CD4-positive, alpha-beta T cell treated with Interleukin-15 for 1 hour (primary cell): ENCODE measurements around the gene DAZAP1.

Source experiments
- DNase-seq: peaks from one replicate; pipeline ENCODE4 v3.0.0-alpha.2; 2020

DAZAP1 gene

DNA sequence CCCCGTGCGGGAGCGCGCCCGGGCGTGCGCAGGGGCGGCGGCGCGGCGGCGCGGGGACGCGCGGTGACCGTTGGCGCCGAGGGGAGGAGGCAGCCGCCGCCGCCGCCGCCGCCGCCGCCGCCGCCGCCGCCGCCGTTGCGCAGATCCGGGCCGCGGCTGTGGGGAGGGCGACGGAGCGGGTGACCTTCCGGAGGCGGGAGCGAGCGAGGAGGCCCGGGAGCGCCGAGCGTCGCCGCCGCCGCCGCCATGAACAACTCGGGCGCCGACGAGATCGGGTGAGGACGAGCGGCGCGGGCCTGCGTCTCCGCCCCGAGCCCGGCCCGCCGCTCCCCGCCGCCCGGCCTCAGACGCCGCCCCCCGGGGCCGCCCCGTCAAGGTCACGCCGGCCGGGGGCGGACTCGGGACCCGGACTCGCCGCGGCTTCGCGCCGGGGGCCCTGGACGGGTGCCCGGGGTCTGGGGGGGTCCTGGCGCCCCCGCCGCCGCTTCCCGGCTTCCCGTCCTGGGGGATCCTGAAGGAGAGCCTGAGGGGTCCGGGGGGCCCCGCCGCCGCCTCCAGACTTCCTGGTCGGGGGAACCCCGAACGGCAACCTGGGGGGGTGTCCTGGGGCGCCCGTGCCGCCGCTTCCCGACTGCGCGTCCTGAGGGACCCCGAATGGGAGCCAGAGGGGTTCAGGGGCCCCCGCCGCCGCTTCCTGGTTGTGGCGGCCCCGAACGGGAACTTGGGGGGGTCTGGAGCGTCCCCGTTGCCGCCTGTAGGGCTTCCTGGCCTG lies at the start of gene DAZAP1:
Gene DAZAP1 (plus strand): TSS at position 59 of the 772 bp plus-strand sequence. CDS start 188 bp downstream, at position 247.
- no peak for DNase-seq

DNA sequence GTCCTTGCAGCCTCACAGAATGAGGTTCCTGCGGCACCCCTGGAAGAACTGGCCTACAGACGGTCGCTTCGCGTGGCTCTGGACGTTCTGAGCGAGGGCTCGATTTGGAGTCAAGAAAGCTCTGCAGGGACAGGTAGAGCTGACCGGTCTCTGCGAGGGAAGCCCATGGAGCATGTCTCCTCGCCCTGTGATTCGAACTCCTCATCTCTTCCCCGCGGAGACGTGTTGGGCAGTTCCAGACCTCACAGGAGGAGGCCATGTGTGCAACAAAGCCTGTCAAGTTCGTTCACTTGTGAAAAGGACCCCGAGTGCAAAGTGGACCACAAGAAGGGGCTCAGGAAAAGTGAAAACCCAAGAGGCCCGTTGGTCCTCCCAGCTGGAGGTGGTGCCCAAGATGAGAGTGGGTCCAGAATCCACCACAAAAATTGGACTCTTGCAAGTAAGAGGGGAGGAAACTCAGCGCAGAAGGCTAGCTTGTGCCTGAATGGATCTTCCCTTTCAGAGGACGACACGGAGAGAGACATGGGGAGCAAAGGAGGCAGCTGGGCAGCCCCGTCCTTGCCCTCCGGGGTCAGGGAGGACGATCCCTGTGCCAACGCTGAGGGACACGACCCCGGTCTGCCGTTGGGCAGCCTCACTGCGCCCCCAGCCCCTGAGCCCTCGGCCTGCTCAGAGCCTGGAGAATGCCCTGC lies 47.1 kb upstream of the DAZAP1 start:
- no peak for DNase-seq

DNA sequence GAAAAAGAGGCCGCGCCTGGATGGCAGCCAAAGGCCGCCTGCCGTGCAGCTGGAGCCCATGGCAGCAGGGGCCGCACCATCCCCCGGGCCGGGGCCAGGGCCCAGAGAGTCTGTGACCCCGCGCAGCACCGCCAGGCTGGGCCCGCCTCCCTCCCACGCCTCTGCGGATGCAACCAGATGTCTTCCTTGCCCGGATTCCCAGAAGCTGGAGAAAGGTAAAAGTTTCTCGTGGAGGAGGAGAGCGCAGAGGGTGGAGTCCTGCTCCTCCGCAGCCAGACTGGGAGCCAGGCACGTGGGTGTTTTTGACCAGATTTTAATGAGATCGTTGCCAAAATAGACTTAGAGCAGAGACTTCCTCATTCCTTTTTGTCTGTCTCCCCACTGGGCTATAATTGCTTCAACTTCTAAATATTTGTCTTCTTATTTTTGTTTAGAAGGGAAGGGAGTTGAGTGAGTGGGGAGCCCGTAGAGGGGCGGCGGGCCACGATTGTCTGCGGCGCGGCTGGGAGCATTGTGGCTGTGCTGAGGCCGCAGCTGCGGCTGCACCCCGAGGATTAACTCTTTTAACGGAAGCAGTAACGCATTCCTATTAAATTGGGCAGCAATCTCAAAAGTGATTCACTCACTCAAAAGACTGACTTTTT lies 46.4 kb upstream of the DAZAP1 start:
- DNase-seq: no peak

DNA sequence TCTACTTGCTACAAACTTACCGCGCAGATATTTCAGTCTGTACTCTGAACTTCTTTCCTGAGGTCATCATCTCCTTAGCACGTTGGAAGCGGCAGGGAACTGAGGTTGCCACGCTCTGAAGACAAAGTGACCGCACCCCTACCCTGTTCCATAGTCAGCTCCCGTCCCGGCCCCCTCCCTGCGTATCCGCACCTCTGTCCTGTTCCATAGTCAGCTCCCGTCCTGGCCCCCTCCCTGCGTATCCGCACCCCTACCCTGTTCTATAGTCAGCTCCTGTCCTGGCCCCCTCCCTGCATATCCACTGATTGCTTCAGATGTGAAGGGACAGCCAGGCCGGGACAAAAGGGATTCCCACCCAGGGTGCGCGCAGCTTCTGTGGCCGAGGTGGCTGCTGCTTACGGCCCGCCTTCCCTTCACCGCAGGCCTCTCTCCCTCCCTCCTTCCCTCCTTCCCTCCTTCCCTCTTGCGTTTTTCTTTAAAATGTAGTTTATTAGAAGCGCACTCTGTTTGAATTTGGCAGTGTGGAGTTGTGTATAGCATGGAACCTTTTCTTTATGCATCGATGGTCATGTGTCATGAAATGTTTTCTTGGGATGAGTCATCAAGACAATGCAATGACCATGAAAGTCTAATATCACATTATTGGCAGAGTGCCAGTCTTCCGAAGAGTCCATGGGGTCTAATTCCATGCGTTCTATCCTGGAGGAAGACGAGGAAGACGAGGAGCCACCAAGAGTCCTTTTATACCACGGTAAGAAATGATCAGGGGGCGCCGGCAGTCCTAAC lies 45.6 kb upstream of the DAZAP1 start:
- DNase-seq: no peak

DNA sequence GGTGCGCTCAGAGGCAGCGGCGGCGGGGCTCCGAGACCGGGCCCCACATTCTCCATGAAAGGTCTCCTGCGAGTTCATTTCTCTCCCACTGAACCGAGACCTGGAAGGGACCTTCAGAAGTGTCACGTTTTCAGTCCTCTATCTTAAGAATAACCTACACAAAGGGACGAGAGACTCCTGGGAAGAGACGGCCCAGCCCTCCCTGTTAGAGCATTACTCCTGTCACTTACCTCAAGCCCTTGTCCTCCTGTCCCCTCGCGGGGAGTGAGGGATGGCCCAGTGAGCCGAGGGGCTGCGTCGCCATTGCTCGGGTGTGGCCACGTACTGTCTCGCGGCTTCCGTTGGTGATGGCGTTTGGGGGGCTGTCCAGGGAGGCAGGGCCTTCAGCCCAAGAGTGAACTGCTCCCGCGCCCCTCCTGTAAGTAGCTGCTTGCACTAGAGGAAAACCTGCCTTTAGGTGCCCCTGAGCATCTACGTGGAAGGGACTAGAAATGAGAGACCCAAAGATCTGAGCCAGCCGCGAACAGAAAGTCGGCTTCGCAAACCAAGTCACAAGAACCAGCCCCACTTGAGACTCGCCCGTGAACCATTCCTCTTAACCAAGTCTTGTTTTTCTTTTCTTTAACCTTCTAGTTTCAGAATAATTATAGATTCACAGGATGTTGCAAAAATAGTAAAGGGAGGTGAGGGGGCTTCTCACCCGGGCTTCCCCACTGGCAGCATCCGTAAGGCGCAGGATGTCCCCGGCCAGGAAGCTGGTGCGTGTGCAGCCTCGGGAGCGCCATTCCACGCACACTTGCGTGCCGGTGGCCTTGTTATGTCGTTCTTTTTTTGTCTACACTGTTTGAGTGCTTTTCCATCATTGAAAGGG lies 44.8 kb upstream of the DAZAP1 start:
- no peak for DNase-seq

DNA sequence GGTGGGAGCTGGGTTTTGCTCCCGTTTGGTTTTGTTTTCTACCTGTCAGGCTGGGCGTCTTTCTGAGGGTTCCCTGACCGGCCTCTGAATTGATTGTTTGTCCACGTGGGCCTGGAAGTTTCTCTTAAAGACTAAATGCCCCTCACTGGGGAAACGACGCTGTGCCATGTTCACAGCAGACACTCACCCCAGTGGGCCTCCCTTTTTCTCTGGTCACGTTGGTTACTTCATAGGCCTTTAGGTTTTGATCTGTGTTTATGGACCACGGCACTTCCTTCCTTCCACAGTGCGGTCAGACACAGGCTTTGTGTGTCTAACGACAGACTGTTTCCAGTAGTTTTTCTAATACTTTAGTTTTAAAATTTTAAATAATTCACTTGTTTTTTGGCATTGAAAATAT lies 43.8 kb upstream of the DAZAP1 start:
- peak; percentile 46 for DNase-seq

DNA sequence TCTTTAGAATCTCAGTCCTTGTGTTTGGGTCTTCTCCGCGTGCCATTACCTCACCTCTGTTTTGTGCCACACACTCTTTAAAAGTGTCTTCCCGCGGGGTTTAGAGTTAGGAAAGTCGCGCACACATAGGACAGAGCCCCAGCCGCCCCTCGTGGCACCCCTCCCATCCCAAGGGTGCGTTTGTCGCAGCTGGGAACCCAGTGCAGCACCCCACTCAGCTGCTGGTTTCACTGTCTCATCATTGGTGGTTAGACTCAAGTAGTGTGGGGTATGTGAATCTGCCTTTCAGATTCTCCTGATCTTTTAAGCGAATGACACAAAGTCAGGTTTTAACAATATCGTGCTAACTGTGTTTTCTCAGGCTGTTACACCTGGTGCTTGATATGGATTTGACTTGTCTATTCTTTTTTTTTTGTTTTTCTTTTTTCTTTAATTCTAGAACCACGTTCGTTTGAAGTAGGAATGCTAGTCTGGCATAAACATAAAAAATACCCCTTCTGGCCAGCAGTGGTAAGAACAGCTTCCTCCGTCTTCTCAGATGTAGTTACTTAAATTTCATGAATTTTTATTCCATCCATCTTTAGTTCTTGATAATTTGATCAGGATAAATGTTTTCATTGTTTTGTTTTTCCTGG lies 43.2 kb upstream of the DAZAP1 start:
- no peak for DNase-seq

DNA sequence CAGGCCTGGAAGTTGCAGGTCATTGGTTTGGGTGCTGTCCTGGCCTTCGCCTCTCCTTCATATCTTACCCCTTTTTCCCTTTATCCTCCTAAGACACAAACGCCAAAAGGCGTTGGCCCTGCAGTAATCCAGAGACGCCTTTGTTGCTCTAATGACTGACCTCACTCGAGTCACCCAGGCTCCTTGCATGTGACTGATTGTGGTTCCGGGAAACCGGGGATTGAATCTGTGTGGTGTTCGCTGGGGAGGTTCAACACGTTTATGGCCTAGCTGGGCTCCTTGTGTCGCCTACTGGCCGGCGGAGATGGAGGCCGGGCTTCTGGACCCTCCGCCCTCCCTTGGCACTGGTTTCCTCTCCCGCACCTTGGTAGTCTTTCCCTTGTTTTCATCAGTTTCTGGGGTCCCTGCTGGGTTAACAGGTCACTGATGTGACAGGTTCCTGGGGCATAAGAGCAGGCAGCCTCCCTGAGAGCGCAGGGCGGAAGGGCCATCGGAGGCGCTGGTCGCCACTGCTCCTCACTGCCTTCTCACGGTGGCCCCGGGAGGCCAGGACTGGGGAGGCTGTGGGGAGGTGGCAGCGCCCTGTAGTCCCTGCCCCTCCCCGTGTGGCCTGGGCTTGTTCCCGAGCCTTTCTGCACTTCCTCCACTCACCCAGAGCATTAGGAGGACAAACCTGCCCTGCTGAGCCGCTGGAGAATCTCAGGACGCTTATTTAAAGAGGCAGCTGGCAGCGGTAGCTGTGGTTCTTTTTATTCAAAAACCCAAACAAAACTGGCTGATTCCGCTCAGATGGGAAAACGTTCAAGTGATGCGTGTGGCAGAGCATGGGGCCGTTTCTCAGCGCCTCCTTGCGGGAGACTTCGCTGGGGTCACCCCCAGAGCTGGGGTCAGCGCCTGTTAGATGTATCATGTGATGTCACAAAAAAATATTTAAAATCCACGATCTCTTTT lies 41.8 kb upstream of the DAZAP1 start:
- DNase-seq: no peak

DNA sequence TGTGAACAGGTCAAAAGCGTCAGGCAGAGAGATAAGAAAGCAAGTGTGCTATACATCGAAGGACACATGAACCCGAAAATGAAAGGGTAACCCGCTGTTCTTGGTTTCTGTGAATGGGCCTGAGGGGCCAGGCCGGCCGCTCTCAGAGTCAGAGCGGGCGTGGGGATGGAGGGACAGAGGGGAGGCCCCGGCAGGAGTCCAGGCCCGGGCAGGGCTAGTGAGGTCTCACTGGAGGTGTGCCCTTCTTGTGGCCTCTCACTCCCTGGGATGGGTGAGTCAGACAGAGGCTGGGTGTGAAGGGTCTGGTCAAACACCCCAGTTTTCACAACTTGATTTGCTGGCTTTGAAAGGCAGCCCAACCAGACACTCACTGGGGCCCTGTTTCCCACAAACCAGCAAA lies 41.1 kb upstream of the DAZAP1 start:
- no peak for DNase-seq

DNA sequence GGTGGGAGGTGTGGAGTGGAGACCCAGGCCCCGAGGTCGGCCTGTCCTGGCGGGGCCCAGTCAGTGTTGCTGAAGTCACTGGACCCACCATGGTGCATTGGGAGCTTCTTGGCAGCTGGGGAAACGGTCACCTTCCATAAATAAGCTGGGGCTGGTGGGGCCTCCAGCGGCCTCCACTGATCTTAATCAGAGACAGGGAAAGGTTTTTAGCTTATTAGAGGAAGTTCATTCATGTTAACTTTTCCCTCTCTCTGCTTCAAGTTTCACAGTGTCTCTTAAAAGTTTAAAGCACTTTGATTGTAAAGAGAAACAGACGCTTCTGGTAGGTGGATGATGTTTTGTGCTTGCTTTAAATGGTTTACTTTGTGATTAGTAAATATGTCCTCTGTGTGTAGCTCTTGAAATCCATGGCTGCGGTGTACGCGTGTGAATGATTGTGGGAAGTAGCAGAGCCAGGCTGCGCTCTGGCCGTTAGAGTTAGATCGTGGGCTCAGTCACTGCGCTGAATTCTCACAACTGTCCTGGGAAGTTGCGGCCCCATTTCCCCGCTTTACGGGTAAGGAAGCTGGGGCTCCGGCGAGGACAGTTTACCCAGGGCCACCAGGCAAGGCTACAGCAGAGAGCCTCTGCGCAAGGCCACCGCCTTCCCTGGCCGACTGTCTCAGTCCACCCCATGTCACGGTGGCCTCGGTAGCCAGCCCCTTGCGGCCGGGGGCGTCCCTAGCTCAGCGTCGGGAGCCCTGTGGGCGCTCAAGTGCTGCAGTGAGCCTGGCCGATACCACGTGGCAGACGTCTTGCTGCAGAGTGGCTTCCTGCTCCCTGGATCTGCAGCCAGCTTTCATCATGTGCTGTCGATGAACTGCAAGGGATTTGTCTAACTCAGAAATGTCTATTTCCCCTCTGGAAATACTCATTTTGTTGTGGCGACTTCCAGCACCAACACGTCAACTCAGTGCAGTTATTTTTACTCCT lies 40.2 kb upstream of the DAZAP1 start:
- DNase-seq: no peak

DNA sequence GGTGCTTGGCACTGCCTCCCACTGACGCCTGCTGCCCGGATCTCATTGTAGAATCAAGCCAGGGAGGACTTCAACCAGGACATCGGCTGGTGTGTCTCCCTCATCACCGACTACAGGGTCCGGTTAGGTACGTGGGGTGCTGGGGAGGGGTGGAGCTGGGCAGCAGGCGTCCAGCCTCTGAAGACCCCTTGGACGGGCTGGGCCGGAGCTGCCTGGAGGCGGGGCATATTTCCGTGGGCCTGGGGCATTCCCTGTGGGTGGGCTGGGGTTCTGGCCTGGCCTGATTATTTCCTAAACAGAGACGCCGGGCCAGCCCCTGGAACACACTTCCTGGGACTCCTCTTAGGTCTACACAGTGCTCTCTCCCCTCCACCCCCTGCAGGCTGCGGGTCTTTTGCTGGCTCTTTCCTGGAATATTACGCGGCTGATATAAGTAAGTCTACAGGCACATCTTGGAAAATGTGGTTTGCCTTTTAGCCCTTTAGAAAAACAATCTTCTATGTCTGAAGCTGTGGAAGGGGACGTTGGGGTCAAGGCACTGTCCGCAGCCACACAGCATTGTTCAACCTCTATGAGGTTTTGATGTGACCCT lies 38.1 kb upstream of the DAZAP1 start:
- DNase-seq: no peak

DNA sequence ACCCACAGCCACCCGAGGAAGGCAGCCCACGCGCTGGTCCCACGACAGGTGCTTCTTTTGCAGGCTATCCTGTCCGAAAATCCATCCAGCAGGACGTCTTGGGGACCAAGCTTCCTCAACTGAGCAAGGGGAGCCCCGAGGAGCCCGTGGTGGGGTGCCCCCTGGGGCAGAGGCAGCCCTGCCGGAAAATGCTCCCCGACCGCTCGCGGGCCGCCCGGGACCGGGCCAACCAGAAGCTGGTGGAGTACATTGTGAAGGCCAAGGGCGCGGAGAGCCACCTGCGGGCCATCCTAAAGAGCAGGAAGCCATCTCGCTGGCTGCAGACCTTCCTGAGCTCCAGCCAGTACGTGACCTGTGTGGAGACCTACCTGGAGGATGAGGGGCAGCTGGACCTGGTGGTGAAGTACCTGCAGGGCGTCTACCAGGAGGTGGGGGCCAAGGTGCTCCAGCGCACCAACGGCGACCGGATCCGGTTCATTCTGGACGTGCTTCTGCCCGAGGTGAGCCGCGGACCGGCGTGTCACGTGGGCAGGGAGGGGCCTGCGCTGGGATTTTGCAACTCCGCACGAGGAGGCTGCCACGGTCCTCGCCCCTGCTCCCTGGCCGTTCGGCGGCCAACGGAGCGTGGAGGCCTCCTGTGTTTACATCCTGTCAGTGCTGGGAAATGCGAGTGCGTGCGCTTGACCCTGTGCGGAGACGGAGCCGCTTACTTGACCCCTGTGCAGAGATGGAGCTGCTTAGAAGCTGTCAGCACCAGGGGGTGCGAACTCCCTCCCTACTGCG lies 36.6 kb upstream of the DAZAP1 start:
- no peak for DNase-seq

DNA sequence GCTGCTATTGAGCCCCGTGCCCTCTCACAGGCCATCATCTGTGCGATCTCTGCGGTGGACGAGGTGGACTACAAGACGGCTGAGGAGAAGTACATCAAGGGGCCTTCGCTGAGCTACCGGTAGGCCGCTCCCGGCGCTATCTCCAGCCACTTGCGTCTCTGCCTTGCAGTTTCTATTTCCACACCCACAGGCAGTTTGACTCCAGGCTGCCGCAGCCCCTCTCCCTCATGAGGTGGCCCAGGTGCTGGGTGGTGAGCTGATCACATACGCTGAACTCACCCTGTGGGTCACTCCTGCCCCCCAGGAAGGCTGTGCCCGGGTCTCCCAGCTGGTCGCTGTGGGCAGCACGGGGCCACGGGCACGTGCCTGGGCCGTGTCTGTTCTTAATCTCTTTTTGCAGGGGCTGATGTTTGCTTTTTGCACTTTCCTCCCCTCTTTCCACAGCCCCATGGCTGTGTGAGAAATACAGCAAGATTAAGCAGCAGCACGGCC lies 34.3 kb upstream of the DAZAP1 start:
- no peak for DNase-seq

DNA sequence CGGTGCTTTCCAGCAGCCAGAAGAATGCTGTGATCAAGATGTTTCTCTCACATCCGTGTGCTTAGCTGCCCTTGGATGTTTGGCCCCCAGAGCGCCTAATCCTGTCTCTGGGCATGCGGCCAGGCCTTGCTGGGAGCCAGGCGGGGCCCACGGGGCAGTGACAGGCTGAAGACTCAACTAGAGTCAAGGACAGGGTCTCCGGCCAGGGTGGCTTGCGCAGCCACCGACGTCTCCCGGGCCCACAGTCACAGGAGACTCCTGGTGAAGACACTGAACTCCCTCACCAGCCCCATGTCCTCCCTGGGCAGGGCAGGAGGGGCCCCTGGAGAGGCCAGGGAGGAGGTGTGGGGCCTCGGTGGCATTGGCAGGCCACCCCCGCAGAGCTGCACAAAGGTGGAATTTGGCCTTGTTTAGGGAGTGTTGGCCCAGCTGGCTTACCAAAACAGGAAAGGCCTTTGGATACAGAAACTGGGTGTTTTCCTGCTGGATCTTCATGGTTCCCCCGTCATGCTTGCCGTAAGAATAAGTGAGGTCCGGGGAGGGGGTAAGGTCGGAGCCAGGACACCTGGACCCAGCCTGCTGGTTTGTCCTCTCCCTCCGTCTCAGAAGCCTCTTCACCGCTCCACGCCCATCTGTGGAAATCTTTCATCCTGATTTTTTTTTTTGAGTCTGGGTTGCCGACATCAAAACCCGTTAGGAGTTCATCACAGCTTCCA lies 33.7 kb upstream of the DAZAP1 start:
- no peak for DNase-seq

DNA sequence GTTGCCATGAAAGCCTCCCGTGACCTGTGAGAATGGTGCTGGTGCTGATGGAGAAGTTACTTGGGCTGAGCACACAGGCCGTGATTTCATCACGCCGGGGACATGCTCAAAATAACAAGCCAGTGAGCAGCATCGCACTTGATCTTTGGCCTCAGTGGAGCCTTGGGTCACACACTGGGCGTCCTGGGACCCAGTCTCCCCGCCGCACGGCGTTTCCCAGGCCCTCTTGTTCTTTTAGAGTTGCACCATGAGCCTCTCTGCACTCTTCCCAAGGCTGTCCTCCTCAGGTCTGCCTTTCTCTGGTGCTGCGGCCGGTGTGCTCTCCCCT lies 33.2 kb upstream of the DAZAP1 start:
- no peak for DNase-seq

DNA sequence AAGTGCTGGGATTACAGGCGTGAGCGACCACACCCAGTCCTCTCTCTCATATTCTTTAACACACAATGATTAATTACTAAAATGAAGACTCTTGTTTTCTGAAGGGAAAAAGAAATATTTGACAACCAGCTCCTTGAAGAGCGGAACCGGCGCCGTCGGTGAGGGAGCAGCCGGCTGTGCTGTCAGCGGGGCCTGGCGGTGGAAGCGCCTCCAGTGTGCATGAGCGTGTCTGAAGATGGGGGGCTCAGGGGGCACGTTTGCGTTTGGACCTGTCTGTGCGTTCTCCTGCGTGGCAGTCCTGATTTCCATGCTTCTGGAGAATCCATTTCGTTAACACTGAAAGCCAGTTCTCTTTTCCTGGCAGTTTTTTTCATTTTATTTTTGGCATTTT lies 31.0 kb upstream of the DAZAP1 start:
- no peak for DNase-seq
